ENCODE data around the gene S1PR5. TPM values are rescaled to one million over a fixed set of nuclear protein-coding genes. Genes with fewer than 3 reads are reported as not detected.

The S1PR5 gene
- total and polyA plus RNA-seq, 9 of the 15 experiments (the other 6 are each of a cell fraction or from before 2014, with no cell fraction given) = 0.03 to 0.54 (median 0.35) TPM; not detected in 4

GRCh38 chr19:10543420-10544241 is 26.4 kb upstream of the S1PR5 start, which contains the start of gene ATG4D (continued):
- TF ChIP-seq CREB3 (tag; conservative IDR thresholded peaks at IDR 0.05; ENCODE audit: low read depth) (no peak), ZNF436 (CRISPR knock-in tag; IDR thresholded peaks at IDR 0.05) (no peak), RBM17 (IDR thresholded peaks at IDR 0.05; ENCODE audit: borderline replicate concordance, low read depth, low read length) (no peak), KAT8 (IDR thresholded peaks at IDR 0.05; ENCODE audit: low read depth) (no peak), FOXO4 (CRISPR knock-in tag; IDR thresholded peaks at IDR 0.05) (no peak), SUPT5H (IDR thresholded peaks at IDR 0.05) (peak; percentile 79), ZNF146 (CRISPR knock-in tag; IDR thresholded peaks at IDR 0.05; ENCODE audit: unreplicated experiment) (no peak), FOXP4 (CRISPR knock-in tag; IDR thresholded peaks at IDR 0.05; ENCODE audit: borderline replicate concordance) (no peak), TSC22D4 (tag; IDR thresholded peaks at IDR 0.05) (no peak), THRAP3 (IDR thresholded peaks at IDR 0.05; ENCODE audit: borderline replicate concordance) (no peak), CXXC5 (CRISPR knock-in tag; IDR thresholded peaks at IDR 0.05) (peak; percentile 93), ATF7 (IDR thresholded peaks at IDR 0.05) (0 out of 2 replicates have a peak, but pooled peaks have one; percentile 29), SAFB (IDR thresholded peaks at IDR 0.05; ENCODE audit: borderline replicate concordance, low read depth, low read length) (no peak), STAG1 (CRISPR knock-in tag; IDR thresholded peaks at IDR 0.05; ENCODE audit: borderline replicate concordance) (no peak), MYBL2 (IDR thresholded peaks at IDR 0.05; ENCODE audit: low read depth) (no peak), MYBL2 (CRISPR knock-in tag; IDR thresholded peaks at IDR 0.05; ENCODE audit: borderline replicate concordance) (no peak), PRPF4 (IDR thresholded peaks at IDR 0.05; ENCODE audit: insufficient read depth, low read depth, low read length, poor library complexity, severe bottlenecking) (no peak)
- TF ChIP-seq, protein P1, sequence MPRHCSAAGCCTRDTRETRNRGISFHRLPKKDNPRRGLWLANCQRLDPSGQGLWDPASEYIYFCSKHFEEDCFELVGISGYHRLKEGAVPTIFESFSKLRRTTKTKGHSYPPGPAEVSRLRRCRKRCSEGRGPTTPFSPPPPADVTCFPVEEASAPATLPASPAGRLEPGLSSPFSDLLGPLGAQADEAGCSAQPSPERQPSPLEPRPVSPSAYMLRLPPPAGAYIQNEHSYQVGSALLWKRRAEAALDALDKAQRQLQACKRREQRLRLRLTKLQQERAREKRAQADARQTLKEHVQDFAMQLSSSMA (CRISPR knock-in tag; IDR thresholded peaks at IDR 0.05) = no peak
- TF ChIP-seq, protein P2, sequence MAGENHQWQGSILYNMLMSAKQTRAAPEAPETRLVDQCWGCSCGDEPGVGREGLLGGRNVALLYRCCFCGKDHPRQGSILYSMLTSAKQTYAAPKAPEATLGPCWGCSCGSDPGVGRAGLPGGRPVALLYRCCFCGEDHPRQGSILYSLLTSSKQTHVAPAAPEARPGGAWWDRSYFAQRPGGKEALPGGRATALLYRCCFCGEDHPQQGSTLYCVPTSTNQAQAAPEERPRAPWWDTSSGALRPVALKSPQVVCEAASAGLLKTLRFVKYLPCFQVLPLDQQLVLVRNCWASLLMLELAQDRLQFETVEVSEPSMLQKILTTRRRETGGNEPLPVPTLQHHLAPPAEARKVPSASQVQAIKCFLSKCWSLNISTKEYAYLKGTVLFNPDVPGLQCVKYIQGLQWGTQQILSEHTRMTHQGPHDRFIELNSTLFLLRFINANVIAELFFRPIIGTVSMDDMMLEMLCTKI (IDR thresholded peaks at IDR 0.05; ENCODE audit: partially characterized antibody) = no peak

Data from K562 (cell line).